Choroid plexus epithelial cell (primary cell): Measurements from ENCODE around the gene C4BPA.

Experiments used
- DNase-seq: peaks from one replicate; pipeline ENCODE4 v3.0.0-alpha.2; 2010; ENCODE audit warnings: low read depth
- H3K4me3 ChIP-seq: 2 replicates; pipeline ENCODE4 v1.5.1; 2011; ENCODE audit warnings: low read depth, mild to moderate bottlenecking, control low read depth, low read length, moderate library complexity
- TF ChIP-seq, protein P1 (sequence below): conservative IDR thresholded peaks from 2 replicates; pipeline ENCODE4 v1.5.1; 2011; ENCODE audit warnings: low read depth, mild to moderate bottlenecking, control low read depth, inconsistent platforms, low read length, moderate library complexity

The C4BPA gene

DNA sequence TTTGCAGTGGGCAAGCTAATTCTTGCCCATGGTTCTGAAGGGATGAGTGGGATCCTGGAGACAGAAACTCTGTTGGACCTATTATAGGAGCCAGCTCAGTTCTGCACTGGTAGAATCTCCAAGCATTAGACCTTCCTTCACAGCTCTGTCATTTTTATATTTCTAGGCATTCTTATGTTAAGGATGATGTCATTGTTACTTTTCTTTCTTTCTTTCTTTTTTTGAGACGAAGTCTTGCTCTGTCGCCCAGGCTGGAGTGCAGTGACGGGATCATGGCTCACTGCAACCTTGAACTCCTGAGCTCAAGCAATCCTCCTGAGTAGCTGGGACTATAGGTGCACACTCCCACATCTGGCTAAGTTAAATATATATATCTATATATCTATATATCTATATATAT is 43.4 kb upstream of the C4BPA start:
- no peak for DNase-seq
- TF ChIP-seq, protein P1, sequence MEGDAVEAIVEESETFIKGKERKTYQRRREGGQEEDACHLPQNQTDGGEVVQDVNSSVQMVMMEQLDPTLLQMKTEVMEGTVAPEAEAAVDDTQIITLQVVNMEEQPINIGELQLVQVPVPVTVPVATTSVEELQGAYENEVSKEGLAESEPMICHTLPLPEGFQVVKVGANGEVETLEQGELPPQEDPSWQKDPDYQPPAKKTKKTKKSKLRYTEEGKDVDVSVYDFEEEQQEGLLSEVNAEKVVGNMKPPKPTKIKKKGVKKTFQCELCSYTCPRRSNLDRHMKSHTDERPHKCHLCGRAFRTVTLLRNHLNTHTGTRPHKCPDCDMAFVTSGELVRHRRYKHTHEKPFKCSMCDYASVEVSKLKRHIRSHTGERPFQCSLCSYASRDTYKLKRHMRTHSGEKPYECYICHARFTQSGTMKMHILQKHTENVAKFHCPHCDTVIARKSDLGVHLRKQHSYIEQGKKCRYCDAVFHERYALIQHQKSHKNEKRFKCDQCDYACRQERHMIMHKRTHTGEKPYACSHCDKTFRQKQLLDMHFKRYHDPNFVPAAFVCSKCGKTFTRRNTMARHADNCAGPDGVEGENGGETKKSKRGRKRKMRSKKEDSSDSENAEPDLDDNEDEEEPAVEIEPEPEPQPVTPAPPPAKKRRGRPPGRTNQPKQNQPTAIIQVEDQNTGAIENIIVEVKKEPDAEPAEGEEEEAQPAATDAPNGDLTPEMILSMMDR = no peak
- no peak overlapping the region for H3K4me3 ChIP-seq

DNA sequence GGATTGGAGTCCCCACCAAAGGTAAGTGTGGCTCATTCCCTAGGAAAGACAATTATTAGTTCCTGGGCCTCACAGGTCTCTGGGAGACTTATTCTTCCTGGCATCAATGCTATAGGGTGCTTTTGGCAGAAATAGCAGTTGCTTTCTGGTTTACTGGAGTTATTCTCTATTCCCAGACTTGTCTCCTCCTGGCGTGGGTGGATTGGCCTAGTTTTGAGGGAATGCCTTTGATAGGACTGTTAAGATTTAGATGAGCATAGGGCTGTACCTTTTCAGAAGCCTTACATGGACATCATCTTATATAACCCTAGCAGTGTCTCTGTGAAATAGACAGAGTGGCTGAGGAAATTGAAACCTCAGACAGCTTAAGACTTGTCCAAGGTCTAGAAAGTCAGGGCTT is 42.0 kb upstream of the C4BPA start:
- DNase-seq = no peak
- TF ChIP-seq, protein P1 = no peak
- H3K4me3 ChIP-seq = no peak overlapping the region

DNA sequence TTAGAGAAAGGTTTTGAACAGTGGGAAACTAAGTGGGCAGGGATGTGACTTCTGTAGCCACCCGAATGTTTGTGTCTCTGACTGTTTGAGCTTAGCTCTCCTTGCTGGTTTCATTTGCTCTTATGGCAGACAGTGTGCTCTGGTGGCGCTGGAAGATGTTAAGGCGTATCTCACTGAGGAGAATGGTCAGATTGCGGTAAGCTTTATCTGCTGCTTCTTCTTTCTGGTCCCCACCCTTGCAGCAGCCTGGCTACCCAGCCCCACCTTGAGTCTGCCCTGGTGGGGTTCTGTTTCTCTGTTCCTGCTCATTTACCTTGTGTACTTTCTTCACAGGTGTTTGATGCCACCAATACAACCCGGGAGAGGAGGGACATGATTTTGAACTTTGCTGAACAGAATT is 41.0 kb upstream of the C4BPA start:
- no peak for DNase-seq
- no peak overlapping the region for H3K4me3 ChIP-seq
- TF ChIP-seq, protein P1 = no peak

DNA sequence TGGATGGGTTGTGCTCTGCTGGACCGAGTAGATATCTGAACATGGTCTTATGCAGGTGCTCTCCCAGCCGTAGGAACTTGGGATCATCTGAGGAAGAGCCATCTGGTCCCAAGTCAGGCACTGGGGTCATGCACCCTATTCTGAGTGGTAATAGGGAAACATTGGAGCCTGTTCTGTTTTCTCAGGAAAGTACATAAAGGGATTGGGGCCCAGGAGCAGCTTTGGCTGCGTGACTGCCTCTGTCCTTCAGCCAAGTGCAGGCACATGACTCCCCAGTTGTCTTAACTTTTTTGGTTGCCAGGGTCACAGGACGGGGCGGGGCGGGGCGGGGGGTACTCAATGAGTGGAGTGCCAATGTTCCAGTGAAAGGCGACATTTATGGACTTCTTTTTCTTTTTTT is 39.5 kb upstream of the C4BPA start:
- no peak for DNase-seq
- TF ChIP-seq, protein P1 = no peak
- H3K4me3 ChIP-seq = no peak overlapping the region

DNA sequence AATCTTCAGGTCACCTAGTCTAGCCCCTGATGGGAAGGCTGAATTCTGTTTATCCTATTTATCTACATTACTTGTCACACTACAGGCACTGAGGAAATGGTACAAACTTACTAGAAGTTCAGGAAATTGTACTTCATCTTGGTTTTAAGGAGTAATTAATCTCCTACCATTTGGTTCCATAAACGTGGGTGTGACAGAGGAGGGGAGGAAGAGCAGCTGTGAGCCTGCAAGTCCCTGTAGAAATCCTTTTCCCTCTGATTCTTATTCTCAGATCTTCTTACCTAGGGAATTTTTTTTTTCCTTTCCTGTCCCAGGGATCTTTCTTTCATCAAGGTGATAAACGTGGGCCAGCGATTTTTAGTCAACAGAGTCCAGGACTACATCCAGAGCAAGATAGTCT is 36.8 kb upstream of the C4BPA start:
- H3K4me3 ChIP-seq = no peak overlapping the region
- TF ChIP-seq, protein P1 = no peak
- DNase-seq = no peak

DNA sequence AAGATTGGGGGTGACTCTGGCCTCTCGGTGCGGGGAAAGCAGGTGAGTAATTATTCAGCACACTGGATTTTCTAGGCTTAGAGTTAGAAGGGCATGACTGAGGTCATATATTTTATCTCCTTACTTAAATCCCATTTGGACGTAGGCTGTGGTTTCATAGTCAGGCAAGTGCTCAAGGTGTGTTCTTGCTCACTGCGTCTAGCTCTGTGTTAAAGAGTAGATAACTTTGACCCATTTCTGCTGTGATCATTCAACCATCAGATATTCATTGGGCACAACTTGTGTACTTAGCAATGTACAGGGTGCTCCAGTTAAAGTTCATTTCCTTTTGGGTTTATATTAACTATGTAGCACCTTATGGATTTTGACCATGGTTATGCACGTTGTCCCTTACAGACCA is 36.4 kb upstream of the C4BPA start:
- TF ChIP-seq, protein P1 = no peak
- H3K4me3 ChIP-seq = no peak overlapping the region
- no peak for DNase-seq

DNA sequence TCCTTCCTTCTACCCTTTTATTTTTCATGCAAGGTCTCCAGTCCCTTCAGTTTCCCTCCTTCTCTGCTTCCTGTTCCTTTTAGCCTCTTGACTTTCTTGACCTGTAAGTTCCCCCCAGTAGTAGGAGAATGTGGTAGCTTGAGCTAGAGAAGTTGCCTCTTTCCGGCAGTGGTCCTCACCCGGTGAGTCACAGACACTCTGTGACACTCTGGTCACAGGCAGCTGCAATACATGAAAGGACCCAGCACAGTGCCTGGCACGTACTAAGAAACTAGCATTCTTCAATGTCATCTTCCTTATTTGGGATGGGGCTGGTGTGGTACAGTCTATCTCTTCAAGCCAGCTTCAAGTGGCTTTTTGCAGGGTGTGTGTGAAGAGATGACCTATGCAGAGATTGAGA is 35.0 kb upstream of the C4BPA start:
- no peak overlapping the region for H3K4me3 ChIP-seq
- TF ChIP-seq, protein P1 = no peak
- no peak for DNase-seq
